Dermis blood vessel endothelial cell (primary cell): ENCODE data around the gene ATP6V1A. TPM values are rescaled to one million over a fixed set of nuclear protein-coding genes. Genes with fewer than 3 reads are reported as not detected.

Experiments
- DNase-seq: peaks from one replicate; pipeline ENCODE4 v3.0.0; 2010
- total RNA-seq: library from RNA; depleted of rRNA; stranded (reverse); fragments of >200 nt; gene quantifications from 2 replicates; pipeline ENCODE4 v1.2.3, GENCODE V29; 2014

The ATP6V1A gene
- 150 and 196 TPM in 2 replicates for total RNA-seq

DNA sequence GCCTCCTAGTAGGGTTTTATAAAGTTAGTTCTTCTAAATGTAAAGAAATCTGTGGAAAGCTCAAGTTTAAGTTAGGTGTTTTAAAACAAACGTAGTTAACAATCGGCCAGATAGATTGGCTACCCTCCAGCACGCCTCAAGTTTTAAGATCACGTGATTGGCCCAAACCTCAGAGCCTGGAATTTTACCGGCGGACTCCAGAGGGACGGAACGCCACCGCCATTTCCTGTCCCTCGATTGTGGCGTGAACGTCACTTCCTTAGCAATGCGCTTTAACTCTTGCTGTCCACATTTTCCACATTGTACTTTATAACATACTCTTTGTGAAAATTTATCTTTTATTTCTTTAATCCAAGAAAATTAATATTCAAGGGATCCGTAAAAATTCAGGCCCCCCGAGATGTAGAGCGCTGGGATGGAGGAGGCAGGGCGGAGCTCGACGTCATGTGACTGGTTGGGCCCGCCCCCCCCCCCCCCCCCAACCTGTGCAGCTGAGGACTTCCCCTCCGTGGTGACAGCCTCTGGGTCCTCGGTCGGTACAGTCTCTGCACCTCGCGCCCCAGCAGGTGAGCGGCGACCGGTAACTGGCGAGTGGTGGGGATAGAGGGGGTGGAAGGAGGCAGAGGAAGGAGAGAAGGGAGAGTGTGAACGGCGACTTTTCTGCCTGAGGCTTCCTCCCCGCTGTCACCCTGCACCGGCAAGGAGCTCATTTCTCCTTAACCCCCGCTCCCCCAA is at the start of gene ATP6V1A:
ATP6V1A (plus strand) TSS at position 488 of the 735 bp plus-strand sequence. CDS start 31,719 bp downstream, outside the sequence.
- peak; percentile 96 for DNase-seq

DNA sequence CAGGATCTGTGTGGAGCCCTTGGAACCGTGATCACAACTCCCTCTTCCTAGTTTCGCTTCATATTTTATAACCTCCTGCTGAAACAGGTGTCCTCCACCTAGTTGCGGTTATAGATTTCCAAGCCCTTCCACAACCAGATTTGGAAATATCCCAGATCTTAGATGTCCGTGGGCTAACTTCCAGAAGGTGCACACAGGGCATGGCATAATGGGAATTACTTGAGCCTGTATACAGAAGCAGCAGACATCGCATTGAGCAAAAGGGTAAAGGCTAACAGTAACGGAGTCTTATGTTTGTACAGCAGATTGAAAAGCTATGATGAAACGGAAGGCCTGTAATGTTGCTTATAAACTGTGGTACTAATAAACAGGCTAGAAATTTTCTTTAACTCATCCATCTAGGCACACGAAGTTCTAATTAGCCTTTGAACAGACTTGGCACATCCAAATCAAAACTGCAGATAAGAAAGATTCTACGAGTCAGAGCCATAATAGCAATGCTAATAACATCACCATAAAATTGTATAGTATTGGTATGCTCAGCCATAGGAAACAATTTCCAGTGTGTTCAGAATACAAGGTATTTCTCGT is 49.2 kb upstream of the ATP6V1A start:
- peak; percentile 33 for DNase-seq

DNA sequence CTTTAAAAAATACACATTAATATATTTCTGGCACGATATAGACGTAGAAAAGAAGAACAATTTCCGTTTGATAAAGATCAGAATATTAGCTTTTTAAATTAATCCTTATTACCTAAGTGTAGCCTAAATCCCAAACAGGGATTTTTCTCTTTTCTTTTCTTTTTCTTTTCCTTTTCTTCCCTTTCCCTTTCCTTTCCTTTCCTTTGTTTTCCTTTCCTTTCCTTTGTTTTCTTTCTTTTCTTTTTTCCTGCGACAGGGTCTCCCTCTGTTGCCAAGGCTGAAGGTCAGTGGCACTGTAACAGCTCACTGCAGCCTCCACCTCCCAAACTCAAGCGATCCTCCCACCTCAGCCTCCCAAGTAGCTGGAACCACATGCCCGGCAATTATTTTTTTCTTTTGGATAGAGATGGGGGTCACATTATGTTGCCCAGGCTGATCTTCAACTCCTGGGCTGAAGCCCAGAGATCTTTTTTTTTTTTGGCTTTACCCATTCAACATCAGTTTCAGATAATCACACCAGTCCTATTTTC is 48.6 kb upstream of the ATP6V1A start:
- no peak for DNase-seq

DNA sequence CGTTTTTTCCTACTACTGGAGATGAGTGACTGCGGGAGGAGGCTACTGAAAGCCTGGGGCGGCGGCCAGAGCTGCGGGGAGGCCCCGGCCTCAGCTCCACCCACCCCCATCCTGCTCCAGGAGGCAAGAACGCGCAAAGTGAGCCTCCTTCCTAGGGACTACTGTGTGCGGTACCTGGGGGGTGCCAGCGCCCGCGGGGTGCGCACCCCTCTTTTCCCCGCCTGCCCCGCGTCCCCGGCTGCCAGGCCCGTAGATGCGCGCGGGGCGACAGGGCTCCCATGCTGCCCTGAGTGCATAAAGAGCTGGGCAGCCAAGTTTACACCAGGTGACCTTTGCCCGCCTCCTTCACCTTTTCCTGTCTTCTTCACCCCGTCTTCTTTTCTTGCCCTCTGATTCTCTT is 47.9 kb upstream of the ATP6V1A start:
- DNase-seq, result peak; percentile 16

DNA sequence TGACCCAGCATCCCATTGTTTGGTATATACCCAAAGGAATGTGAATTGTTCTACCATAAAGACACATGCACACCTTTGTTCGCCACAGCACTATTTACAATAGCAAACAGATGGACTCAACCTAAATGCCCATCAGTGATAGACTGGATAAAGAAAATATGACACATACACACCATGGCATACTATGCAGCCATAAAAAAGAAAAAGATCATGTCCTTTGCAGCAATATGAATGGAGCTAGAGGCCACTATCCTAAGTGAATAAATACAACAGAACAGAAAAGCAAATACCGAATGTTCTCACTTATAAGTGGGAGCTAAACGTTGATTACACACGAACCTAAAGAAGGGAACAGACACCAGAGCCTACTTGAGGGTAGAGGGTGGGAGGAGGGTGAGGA is 39.0 kb upstream of the ATP6V1A start:
- DNase-seq, result no peak

DNA sequence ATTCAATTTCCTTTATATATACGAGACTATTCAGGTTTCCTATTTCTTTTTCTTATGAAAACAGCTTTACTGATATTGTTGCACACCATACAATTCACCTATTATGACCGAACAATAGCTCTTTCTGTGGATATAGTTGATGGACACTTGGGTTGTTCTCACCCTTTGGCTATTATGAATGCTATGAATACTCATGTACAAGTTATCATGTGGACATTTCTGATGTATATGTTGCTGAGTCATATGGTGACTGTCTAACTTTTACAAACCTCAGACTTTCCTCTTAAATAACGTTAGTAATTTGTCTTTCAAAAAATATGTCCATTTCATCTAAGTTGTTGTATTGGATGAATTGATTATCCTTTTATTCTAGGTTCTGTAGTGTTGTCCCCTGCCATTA is 34.7 kb upstream of the ATP6V1A start:
- DNase-seq, result no peak

DNA sequence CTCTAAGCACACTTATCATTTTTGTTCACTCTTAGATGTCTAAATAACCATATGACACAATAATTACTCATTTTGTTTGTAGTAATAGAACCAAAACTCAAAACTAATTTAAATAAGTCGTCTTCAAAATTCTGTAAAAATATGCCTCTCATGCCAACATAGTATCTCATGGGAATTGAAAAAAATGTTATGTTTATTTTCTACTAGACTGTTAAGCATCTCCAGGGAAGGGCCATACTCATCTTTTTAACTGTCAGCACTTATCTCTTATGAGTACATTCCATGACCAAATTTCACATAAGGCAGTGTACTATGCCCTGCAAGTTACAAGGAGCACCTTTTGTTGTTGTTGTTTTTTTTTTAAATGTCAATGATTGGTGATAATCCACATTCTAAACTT is 32.1 kb upstream of the ATP6V1A start:
- DNase-seq, result no peak

DNA sequence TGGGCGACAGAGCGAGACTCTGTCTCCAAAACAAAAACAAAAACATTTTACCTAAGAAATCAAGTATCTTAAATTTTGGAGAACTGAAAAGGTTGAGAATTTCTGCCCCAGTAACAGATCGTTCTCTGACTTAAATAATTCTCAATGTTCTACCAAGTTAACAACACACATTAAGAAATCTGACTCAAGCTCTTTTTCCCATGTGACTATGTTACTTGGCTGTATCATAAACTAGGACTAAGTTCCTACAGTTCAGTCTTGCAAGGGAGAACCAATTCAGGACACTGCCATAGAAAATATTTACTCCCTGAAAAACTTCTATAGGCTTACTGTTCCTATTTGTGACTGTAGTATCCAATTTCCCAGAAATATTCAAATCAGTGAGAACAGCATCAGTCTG is 29.5 kb upstream of the ATP6V1A start:
- DNase-seq, result no peak

DNA sequence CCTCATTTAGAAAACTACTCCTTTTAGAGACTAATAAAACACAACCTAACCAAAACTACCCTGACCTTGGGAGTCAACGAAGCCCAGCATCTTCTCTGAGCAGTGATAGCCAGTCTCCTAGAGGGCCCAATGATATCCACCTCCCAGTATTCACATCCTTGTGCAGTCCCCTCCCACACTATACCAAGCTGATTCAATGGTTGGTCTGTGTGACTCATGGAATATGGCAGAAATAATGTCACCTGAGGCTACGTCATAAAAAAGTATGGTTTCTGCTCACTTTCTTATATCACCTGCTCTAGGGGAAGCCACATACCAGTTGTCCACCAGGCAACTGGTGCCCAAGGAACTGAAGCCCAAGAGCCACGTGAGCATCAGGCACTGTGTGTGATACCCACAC is 29.0 kb upstream of the ATP6V1A start:
- no peak for DNase-seq

DNA sequence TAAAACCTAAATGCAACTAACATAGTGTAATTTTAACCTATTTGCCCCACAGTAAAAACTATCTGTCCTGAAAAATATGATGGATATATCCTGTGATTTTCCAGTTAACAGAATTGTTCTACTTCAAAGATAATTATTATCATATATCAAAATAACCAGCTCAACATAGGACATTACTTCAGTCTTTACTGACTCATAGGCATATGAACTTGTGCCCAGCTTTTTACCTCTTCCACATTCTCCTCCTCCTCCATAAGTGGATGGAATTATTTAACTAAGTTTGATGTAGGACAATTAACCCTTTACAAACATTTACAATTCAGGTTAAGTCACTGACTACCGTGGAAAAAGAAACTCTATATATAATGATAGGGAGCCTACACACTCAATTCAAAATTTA is 27.5 kb upstream of the ATP6V1A start:
- DNase-seq, result no peak

DNA sequence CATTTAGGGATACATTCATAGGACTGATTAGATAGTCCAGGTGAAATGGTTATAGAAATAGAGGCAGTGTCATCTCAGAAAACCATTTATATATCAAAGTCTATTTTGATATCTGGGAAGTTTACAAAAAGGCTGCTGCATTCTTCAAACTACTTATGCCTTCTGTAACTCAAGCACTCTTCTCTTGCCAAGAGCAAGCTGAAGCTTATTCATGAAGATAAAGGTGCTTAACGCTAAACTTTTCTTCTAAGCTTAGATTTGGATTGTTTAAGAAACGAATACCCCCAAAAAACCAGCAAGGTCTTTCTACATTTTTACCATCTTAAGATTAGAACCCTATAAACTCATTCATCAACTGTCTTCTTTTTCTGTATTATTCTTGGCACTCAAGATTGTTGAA is 27.1 kb upstream of the ATP6V1A start:
- DNase-seq, result no peak

DNA sequence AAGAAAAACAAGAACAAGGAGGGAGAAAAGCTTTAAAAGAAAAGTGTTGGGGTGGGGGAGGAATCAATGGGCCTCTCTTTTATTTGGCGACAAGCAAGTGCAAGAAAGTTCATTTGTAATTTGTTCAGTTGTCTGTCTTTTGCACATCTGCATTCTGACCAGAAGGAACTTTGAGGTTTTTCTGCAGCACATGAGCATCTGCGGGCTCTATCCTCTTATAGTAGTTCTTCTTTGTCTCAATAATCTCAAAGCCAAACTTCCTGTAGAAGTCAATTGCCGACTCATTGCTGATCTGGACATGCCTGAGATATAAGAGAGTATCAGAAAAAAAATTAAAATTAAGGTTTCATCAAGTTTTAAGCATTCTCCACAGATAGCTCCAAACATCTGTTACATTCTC is 25.2 kb upstream of the ATP6V1A start:
- no peak for DNase-seq

DNA sequence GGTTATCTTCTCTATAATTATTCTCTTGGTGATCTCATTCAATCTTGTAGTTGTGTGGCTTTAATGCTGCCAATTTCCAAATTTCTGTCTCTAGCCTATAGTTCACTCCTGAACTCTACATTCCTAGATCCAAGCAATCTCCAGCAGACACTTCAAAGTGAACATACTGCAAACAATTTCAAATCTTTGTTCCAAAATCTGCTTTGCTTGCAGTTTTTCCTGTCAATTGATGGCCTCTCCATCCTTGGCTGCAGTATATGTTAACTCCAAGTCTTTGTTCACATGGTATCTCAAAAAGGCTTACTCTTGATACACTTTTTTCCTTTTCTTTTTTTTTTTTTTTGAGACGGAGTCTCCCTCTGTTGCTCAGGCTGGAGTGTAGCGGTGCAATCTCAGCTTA is 18.2 kb upstream of the ATP6V1A start:
- DNase-seq, result no peak

DNA sequence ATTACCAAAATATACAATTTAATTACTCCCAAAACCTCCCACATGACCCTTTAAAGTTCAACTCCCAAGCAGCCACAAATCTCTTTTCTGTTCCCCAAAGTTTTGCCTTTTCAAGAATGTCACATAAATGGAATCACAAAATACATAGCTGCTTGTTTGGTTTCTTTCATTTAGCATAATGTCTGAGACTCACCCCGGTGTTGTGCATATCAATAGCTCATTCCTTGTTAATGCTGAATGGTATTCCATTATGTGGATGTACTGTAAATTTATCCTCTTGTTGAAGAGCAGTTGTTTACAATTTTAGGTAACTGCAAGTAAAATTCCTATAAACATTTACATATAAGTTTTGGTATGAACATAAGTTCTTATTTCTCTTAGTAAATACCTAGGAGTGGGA is 16.3 kb upstream of the ATP6V1A start:
- no peak for DNase-seq

DNA sequence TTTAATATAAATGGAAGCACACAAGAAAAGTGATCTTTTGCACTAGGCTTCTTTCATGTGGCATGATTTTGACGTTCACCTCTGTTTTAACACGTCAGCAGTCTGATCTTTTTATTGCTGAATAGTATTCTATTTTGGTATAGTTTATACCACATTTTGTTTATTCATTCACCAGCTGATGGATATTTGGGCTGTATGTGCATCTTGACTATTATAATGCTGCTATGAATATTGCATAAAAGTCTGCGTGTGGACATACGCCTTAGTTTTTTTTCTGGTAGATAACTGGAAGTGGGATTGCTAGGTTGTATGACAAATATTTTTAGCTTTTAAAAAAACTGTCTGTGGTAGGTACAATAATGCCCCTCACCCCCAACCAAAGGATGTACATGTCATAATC is 15.1 kb upstream of the ATP6V1A start:
- no peak for DNase-seq

DNA sequence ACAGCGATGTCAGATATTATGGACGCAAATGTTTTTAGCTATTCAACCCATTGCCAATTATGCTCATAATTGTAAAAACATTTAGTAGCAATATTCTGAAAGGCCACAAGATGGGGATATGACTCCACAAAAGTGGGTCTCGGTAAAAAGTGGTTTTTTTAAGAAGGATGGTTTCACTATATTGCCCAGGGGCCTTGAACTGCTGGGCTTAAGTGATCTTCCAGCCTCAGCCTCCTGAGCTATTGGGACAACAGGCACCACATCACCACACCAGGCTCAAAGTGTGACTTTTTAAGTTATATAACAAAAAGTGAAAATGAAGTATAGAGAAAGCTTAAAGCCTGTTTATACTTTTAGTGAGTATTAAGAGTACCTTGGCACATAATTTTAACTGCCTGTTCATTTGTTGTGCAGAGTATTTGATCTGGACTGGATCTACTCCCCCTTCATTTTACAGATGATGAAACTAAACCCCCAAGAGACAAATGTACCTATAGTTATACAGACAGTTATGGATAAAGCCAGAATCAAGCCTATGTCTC is 10.2 kb upstream of the ATP6V1A start:
- peak; percentile 82 for DNase-seq

DNA sequence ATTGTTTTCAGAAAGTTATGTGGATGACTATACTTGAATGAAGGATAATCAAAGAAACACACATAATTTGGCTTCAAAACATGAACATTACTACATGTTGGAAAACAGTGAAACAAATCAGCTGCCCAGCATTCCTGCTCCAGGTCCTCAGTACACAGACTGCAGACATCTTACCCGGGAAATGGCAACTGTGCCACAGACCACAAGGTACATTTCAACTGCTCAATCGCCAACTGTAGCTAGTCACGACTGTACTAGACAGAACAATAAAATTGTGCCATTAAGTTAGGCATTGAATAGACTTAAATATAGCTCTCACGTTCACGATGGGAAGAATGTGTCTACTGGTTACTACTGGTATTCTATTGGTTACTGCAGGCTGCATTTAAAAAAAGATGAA is 5.7 kb upstream of the ATP6V1A start:
- DNase-seq, result no peak

DNA sequence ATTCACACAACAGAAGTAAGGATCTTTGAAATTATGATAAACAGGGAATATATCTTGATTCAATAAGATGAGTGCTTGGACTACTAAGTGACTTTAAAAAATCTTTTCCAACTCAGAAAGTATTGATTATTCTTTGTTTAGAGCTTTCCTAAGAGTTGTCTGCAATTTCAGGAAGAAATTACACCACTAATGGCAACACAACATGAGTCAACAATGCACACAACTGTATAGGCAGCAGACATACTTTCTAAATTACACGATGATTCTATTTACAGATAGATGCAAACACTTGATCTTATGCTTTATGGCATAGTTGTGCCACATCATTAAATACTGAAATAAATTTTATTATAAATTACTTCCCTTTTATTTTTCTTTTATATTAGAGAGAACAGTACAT is 5.2 kb upstream of the ATP6V1A start:
- DNase-seq, result no peak

DNA sequence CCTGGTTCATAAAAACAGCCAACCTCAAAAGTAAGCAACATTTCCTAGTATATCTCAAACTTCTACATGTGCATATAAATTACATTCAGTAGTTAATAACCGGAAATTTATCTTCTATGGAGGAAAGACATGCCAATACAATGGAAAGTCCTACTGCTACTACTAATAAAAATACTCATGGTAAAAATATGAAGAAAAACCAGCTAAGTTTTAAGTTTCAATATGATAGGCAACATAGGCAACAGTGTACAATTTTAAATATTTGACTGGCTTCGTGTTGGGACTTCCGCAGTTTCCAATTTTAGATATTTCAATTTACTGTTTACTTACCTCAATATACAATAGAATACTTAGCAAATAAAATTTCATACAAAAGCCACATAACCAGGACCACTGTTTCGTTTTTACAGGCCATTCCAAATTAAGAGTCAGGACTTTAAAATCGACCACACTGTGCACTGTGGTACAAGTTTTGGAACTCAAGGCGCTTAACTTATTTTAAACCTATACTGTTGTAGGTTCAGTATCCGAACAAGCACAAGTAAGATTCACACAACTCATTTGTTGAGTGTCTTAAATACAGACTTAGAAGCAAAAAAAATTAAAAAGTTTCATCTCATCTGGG is 3.7 kb upstream of the ATP6V1A start:
- no peak for DNase-seq

DNA sequence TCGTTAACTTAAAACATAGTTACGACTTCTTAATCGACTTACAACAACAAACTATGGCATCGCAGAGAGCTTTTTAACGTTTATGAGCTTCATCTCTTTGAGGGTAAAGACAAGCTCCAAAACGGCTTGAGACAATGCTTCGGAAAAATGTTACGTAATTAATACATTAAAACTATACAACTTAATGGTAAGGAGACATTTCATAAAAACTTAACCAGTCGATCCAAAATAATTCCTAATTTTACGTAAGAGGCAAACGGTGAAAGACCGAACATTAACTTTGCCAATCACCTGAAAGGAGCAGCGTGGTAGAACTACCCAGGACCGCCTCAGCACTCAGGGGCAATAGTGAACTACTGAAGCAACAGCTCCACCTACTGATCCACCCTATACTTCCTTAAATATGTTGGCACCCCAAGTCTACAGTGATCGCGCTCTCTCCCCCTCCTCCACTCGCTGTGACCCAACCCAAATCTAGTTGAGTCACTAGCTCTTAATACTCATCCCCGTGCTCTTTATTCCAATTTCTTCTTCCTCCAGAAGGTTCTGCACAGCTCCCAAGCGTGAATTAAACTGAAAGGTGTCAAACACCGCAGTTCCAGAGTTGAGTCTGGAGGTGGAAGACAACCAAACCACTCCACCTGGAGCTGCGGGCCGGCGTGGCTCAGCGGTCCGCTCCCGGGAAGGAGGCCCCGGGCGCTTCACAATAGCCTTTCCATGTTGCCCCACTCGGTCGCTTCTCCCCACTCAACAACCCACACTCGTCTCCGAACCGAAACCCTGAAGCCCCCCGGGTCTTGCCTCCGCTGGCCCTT is 1.7 kb upstream of the ATP6V1A start:
- DNase-seq, result peak; percentile 93

DNA sequence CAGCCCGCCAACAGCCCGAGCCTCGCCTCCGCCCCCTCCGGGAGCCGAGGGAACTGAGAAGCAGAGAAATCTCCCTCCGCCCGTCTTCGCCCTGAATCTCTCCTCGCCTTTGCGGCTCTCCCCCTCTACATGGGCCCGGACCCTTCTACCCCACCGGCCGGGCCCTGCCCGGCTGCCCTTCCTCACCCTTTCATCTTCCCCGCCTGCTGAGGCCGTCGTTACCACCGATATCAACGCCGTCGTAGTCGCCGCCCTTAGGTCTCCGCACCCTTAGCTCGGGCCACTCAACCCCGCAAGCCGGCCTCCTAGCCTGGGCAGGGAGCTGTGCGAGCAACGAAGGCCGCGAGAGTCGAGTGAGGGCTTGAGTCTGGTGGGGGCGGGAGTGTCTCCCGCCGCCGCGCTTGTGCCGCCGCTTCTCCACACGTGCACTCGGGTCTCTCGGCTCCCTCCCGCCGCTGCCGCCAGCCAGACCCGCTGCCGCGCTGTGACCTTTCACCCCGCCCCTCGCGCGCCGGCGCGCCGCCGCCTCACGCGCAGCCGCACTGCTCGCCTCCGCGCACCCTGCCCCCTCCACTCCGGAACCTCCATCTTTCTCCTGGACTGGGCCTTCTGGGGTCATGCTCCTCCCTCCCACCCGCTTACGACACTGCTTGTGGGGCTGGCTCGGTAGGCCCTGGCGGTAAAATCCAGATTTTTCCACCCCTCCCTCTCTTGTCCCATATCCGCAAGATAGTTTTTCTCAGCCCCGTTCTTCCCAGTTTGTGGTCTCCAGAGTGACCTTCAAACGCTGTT is 883 bp upstream of the ATP6V1A start, which contains the start of gene NAA50:
NAA50 (minus strand) TSS at position 494 of the 792 bp plus-strand sequence; CDS start at position 194, 300 bp downstream.
- peak; percentile 97 for DNase-seq
